ENCODE data around the gene SLC22A23. TPM values are rescaled to one million over a fixed set of nuclear protein-coding genes. Genes with fewer than 3 reads are reported as not detected.
"Not testable (repeated sequence)": the region's sequence is repeated elsewhere in the genome, so short reads cannot be mapped to it uniquely, and the experiment has no call there.

Gene SLC22A23
- total RNA-seq, 2 donors from 2014 or later: 11.1 to 13.3 TPM

DNA sequence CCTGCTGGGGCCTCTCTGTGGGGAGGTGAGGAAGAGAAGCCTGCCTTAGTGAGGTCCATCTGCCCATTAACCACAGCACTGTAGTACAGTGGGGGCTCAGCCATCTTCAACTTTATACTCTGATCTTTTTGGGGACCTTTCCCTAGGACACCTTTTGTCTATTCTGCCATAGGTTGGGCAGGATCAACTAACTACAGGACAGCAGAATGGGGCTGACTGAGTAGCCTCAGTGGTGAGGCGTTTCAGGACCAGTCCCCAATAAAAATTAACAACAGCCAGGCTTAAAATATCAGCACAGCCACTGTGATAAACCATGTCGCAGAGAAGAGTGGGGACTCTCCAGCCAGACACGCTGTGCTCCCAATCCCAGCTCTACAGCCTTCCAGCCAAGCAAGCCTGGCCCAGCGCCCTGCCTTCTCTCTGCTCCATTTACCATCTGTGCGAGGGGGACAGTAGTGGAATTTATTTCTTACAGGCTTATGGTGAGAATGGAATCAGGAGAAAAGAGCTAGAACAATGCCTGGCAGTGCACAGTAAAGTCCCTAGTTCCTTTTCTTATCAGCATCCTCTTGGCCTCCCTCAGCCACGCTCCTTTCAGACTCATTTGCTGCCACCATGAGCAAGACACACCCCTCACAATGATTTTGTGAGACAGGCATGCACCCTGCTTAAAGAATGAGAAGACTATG lies 75.5 kb downstream of the SLC22A23 start:
- H3K27me3 Mint-ChIP-seq (ENCODE audit: insufficient read depth): no peaks in the 10 kb centered on the region
- no peak overlapping the region for H3K27ac Mint-ChIP-seq
- Histone ChIP-seq H3K9ac (ENCODE audit: extremely low read depth, low read length, poor library complexity, severe bottlenecking) (no peak overlapping the region), H3K36me3 (ENCODE audit: control insufficient read depth, insufficient read depth, low read length) (no peaks in the 10 kb centered on the region), H3K9me3 (ENCODE audit: control insufficient read depth, low read length) (no peaks in the 10 kb centered on the region), H3K4me3 (ENCODE audit: low read length) (no peak overlapping the region), H3K4me1 (ENCODE audit: control insufficient read depth, insufficient read depth, low read length) (no peaks in the 10 kb centered on the region), H3K27me3 (ENCODE audit: control insufficient read depth, insufficient read depth, low read length, poor library complexity, severe bottlenecking) (no peaks in the 10 kb centered on the region), H3K27ac (ENCODE audit: low read depth, low read length) (no peak overlapping the region)
- peaks cover 15% of the 10 kb centered on the region for H3K4me1 Mint-ChIP-seq
- TF ChIP-seq, protein P1, sequence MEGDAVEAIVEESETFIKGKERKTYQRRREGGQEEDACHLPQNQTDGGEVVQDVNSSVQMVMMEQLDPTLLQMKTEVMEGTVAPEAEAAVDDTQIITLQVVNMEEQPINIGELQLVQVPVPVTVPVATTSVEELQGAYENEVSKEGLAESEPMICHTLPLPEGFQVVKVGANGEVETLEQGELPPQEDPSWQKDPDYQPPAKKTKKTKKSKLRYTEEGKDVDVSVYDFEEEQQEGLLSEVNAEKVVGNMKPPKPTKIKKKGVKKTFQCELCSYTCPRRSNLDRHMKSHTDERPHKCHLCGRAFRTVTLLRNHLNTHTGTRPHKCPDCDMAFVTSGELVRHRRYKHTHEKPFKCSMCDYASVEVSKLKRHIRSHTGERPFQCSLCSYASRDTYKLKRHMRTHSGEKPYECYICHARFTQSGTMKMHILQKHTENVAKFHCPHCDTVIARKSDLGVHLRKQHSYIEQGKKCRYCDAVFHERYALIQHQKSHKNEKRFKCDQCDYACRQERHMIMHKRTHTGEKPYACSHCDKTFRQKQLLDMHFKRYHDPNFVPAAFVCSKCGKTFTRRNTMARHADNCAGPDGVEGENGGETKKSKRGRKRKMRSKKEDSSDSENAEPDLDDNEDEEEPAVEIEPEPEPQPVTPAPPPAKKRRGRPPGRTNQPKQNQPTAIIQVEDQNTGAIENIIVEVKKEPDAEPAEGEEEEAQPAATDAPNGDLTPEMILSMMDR (conservative IDR thresholded peaks at IDR 0.05): no peak
- DNase-seq: no peak
- no peak overlapping the region for H3K4me3 Mint-ChIP-seq
- no peaks in the 10 kb centered on the region for H3K36me3 Mint-ChIP-seq (ENCODE audit: low read depth)
- H3K9me3 Mint-ChIP-seq: no peaks in the 10 kb centered on the region
- 89 to 96% methylated on average over 2 to 6 of the region's 6 CpGs for WGBS, 2 experiments (ENCODE audit: insufficient coverage in 1 of 2, insufficient read length in 1 of 2)

- DNase-seq: no peak
- no peaks in the 10 kb centered on the region for H3K36me3 ChIP-seq (ENCODE audit: control insufficient read depth, insufficient read depth, low read length)
- WGBS, 2 experiments (ENCODE audit: insufficient coverage in 1 of 2, insufficient read length in 1 of 2): 93 to 100% methylated on average over 6 to 11 of the region's 11 CpGs
- H3K9me3 ChIP-seq (ENCODE audit: control insufficient read depth, low read length): no peaks in the 10 kb centered on the region
- H3K4me3 ChIP-seq (ENCODE audit: low read length): no peak overlapping the region
- Mint-ChIP-seq H3K36me3 (ENCODE audit: low read depth) (no peaks in the 10 kb centered on the region), H3K27me3 (ENCODE audit: insufficient read depth) (no peaks in the 10 kb centered on the region), H3K4me1 (peaks cover 12% of the 10 kb centered on the region), H3K4me3 (no peak overlapping the region), H3K27ac (no peak overlapping the region), H3K9me3 (no peaks in the 10 kb centered on the region)
- H3K4me1 ChIP-seq (ENCODE audit: control insufficient read depth, insufficient read depth, low read length): no peaks in the 10 kb centered on the region
- H3K27me3 ChIP-seq (ENCODE audit: control insufficient read depth, insufficient read depth, low read length, poor library complexity, severe bottlenecking): no peaks in the 10 kb centered on the region
- no peak overlapping the region for H3K27ac ChIP-seq (ENCODE audit: low read depth, low read length)
- TF ChIP-seq, protein P1 (conservative IDR thresholded peaks at IDR 0.05): no peak
- no peak overlapping the region for H3K9ac ChIP-seq (ENCODE audit: extremely low read depth, low read length, poor library complexity, severe bottlenecking)
These were observed 76.3 kb downstream of the SLC22A23 start for GRCh38 chr6:3380344-3381232.

- Mint-ChIP-seq H3K27me3 (ENCODE audit: insufficient read depth) (no peaks in the 10 kb centered on the region), H3K27ac (no peak overlapping the region), H3K4me1 (peaks cover 12% of the 10 kb centered on the region), H3K36me3 (ENCODE audit: low read depth) (no peaks in the 10 kb centered on the region), H3K4me3 (no peak overlapping the region), H3K9me3 (no peaks in the 10 kb centered on the region)
- Histone ChIP-seq H3K27ac (ENCODE audit: low read depth, low read length) (peak overlapping the region; percentile 38), H3K4me1 (ENCODE audit: control insufficient read depth, insufficient read depth, low read length) (no peaks in the 10 kb centered on the region), H3K9ac (ENCODE audit: extremely low read depth, low read length, poor library complexity, severe bottlenecking) (no peak overlapping the region), H3K36me3 (ENCODE audit: control insufficient read depth, insufficient read depth, low read length) (no peaks in the 10 kb centered on the region), H3K9me3 (ENCODE audit: control insufficient read depth, low read length) (no peaks in the 10 kb centered on the region), H3K27me3 (ENCODE audit: control insufficient read depth, insufficient read depth, low read length, poor library complexity, severe bottlenecking) (no peaks in the 10 kb centered on the region), H3K4me3 (ENCODE audit: low read length) (no peak overlapping the region)
- WGBS, 2 experiments (ENCODE audit: insufficient coverage in 1 of 2, insufficient read length in 1 of 2): 79 to 89% methylated on average over 8 to 10 of the region's 10 CpGs
- TF ChIP-seq, protein P1 (conservative IDR thresholded peaks at IDR 0.05): no peak
- DNase-seq: no peak
These were observed 77.3 kb downstream of the SLC22A23 start for GRCh38 chr6:3379482-3380060.

- H3K4me1 Mint-ChIP-seq: peaks cover 12% of the 10 kb centered on the region
These were observed 78.0 kb downstream of the SLC22A23 start for GRCh38 chr6:3378808-3379207.

More at GRCh38 chr6:3378808-3379207, 78.0 kb downstream of the SLC22A23 start:
- not testable (repeated sequence) for H3K36me3 ChIP-seq (ENCODE audit: control insufficient read depth, insufficient read depth, low read length); H3K9me3 ChIP-seq (ENCODE audit: control insufficient read depth, low read length); H3K9ac ChIP-seq (ENCODE audit: extremely low read depth, low read length, poor library complexity, severe bottlenecking); H3K27me3 Mint-ChIP-seq (ENCODE audit: insufficient read depth); H3K27ac ChIP-seq (ENCODE audit: low read depth, low read length); H3K9me3 Mint-ChIP-seq; DNase-seq; H3K4me3 Mint-ChIP-seq; H3K4me3 ChIP-seq (ENCODE audit: low read length); H3K27me3 ChIP-seq (ENCODE audit: control insufficient read depth, insufficient read depth, low read length, poor library complexity, severe bottlenecking); H3K27ac Mint-ChIP-seq; H3K4me1 ChIP-seq (ENCODE audit: control insufficient read depth, insufficient read depth, low read length); H3K36me3 Mint-ChIP-seq (ENCODE audit: low read depth)
- 92 to 93% methylated on average over 3 of the region's 4 CpGs for WGBS, 2 experiments (ENCODE audit: insufficient coverage in 1 of 2, insufficient read length in 1 of 2)
